Kasumi-1 (cell line): ENCODE results near the gene OTOGL.

ENCODE experiments used
- DNase-seq, 2 experiments: peaks; one replicate each; lab custom pipeline; 2025; lab: John Stamatoyannopoulos, UW

Gene OTOGL

GRCh38 chr12:80374615-80375014 is 275.3 kb downstream of the OTOGL start:
- no peak for DNase-seq

GRCh38 chr12:80377140-80377794 is 277.9 kb downstream of the OTOGL start:
- DNase-seq = no peak

- DNase-seq = no peak
These were observed 281.8 kb downstream of the OTOGL start for GRCh38 chr12:80381121-80381520.

- DNase-seq = no peak
These were observed 282.9 kb downstream of the OTOGL start for GRCh38 chr12:80382254-80382653.

- no peak for DNase-seq
These were observed 301.2 kb downstream of the OTOGL start for GRCh38 chr12:80400571-80400991.

- DNase-seq = no peak
These were observed 301.9 kb downstream of the OTOGL start for GRCh38 chr12:80401191-80401590.

- DNase-seq = no peak
These were observed 305.3 kb downstream of the OTOGL start for GRCh38 chr12:80404629-80405028.

GRCh38 chr12:80406253-80406652 is 306.9 kb downstream of the OTOGL start:
- no peak for DNase-seq

GRCh38 chr12:80411787-80412186 is 312.4 kb downstream of the OTOGL start:
- no peak for DNase-seq

GRCh38 chr12:80412343-80412953 is 313.1 kb downstream of the OTOGL start:
- DNase-seq = peak; percentile 60 to 80

- DNase-seq = peak in 1 of 2 experiments; percentile 14
These were observed 314.1 kb downstream of the OTOGL start for GRCh38 chr12:80413462-80413861.

- DNase-seq = peak in 1 of 2 experiments; percentile 17
These were observed 316.1 kb downstream of the OTOGL start for GRCh38 chr12:80415466-80415865.

GRCh38 chr12:80419644-80420043 is 320.3 kb downstream of the OTOGL start:
- DNase-seq = no peak

- DNase-seq = no peak
These were observed 320.7 kb downstream of the OTOGL start for GRCh38 chr12:80420075-80420474.

- DNase-seq = no peak
These were observed 323.2 kb downstream of the OTOGL start for GRCh38 chr12:80422550-80422949.
